Tibial artery (tissue), 4 donors: ENCODE data around the gene DENND5A.

Experiments
- DNase-seq, 2 donors: peaks; one replicate each; pipeline ENCODE4 v3.0.0-alpha.2; 2019
- H3K27ac ChIP-seq, 2 donors: fragments of 200-600 bp; sonication (generic) in 1 of 2; 1 replicate in 1 of 2; 2 replicates in 1 of 2; pipeline ENCODE4 v1.5.1; 2018 to 2019; ENCODE audit warnings: mild to moderate bottlenecking in 1 of 2
- H3K27me3 ChIP-seq, 2 donors: fragments of 200-600 bp; sonication (generic) in 1 of 2; one replicate each; pipeline versions ENCODE4 v1.5.1 to v1.6.0; 2016 to 2019
- H3K36me3 ChIP-seq, 3 donors: fragments of 200-600 bp; sonication (generic) in 2 of 3; one replicate each; pipeline ENCODE4 v1.5.1; 2016 to 2019; ENCODE audit warnings: mild to moderate bottlenecking in 2 of 3
- H3K4me1 ChIP-seq, 4 donors: fragments of 200-600 bp; sonication (generic) in 2 of 4; 1 replicate in 3 of 4; 2 replicates in 1 of 4; pipeline ENCODE4 v1.5.1; 2016 to 2019
- H3K4me3 ChIP-seq, 2 donors: fragments of 200-600 bp; sonication (generic) in 1 of 2; 1 replicate in 1 of 2; 2 replicates in 1 of 2; pipeline ENCODE4 v1.5.1; 2018 to 2019; ENCODE audit warnings: mild to moderate bottlenecking in 2 of 2
- H3K9me3 ChIP-seq, 3 donors: fragments of 200-600 bp; sonication (generic) in 1 of 3; one replicate each; pipeline ENCODE4 v1.5.1; 2016 to 2019
- intact Hi-C: fragments of 100-400 bp; cut with DNase I; formaldehyde crosslinking; loops from one replicate; pipeline ENCODE4 v1.15.0; 2023; ENCODE audit warnings: low total_unique reads
- TF ChIP-seq, protein P1 (sequence below), 2 experiments: fragments of 200-600 bp in 1 of 2; fragments of 450-650 bp in 1 of 2; IDR thresholded peaks; one replicate each; pipeline ENCODE4 v1.5.1; 2017 to 2019; ENCODE audit warnings: antibody characterized with exemption in 2 of 2, mild to moderate bottlenecking in 1 of 2, moderate library complexity in 1 of 2

DENND5A gene

GRCh38 chr11:9265211-9266131, at the start of gene DENND5A:
DENND5A (minus strand) TSS chr11:9265350; CDS start chr11:9265069, 281 bp downstream.
- DNase-seq = peak; percentile 81 to 91
- Histone ChIP-seq H3K4me3 (peak within 1 kb of the TSS; percentile 80 to 93), H3K9me3 (no peaks in the 10 kb centered on the region), H3K4me1 (peaks cover 0 to 36% (median 8%) of the 10 kb centered on the region in 4 donors), H3K27ac (peak within 1 kb of the TSS; percentile 93 to 98), H3K27me3 (no peaks in the 10 kb centered on the region), H3K36me3 (no peaks in the 10 kb centered on the region)
- intact Hi-C loops = no loop called here
- TF ChIP-seq, protein P1, sequence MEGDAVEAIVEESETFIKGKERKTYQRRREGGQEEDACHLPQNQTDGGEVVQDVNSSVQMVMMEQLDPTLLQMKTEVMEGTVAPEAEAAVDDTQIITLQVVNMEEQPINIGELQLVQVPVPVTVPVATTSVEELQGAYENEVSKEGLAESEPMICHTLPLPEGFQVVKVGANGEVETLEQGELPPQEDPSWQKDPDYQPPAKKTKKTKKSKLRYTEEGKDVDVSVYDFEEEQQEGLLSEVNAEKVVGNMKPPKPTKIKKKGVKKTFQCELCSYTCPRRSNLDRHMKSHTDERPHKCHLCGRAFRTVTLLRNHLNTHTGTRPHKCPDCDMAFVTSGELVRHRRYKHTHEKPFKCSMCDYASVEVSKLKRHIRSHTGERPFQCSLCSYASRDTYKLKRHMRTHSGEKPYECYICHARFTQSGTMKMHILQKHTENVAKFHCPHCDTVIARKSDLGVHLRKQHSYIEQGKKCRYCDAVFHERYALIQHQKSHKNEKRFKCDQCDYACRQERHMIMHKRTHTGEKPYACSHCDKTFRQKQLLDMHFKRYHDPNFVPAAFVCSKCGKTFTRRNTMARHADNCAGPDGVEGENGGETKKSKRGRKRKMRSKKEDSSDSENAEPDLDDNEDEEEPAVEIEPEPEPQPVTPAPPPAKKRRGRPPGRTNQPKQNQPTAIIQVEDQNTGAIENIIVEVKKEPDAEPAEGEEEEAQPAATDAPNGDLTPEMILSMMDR (IDR thresholded peaks at IDR 0.05) = no peak

DNA sequence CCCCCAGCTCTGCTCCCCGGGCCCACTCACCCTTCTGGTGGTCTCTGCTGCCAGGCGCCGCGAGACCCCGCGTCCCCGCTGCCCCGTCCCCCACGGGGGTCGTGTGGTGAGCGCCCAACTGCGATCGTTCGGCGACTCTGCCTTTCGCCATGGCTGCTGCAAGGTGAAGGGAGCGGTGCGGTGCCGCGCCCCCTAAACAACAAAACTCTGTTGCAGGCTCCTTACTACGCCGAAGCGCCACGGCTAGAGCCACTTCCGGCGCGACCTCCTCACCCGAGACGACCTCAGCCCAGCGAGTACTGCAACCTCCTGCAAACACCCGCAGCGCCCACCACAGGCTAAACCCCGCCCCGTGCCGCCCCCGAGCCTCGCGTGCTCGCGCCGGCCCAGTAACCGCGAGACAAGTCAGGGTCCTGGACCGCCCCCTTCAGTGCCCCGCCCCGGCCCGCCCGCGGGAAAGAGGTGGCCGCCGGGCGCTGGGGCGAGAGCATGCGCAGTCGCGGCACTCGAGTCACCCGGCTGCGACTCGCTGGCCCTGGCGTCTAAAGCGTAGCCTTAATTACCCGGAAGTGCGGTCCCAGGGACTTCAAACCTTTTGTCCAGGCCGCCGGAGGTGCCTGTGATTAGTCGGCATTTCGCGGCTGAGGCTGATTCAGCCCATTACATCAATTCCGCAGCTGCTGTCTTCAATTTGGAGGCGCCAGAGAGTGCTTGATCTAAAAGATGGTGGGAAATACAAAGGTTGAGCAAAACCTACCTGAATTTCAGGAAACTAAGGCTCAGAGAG, 49.3 kb upstream of the DENND5A start, which contains the start of gene TMEM41B:
Gene TMEM41B (minus strand): TSS at position 303 of the 787 bp plus-strand sequence. CDS start 152 bp downstream, at position 151.
- peak within 1 kb of the TSS; percentile 97 for H3K4me3 ChIP-seq
- H3K27me3 ChIP-seq = peaks cover 0 to 8% of the 10 kb centered on the region in 2 donors
- intact Hi-C loops = loop anchor here (5.0 kb wide), 1 partner anchor 48 kb away; no protein-coding TSS in a partner anchor
- H3K9me3 ChIP-seq = no peaks in the 10 kb centered on the region
- peak within 1 kb of the TSS; percentile 80 to 84 for H3K27ac ChIP-seq
- peaks cover 0 to 22% (median 17%) of the 10 kb centered on the region in 4 donors for H3K4me1 ChIP-seq
- DNase-seq = peak; percentile 97 to 99
- H3K36me3 ChIP-seq = no peaks in the 10 kb centered on the region
- TF ChIP-seq, protein P1 (IDR thresholded peaks at IDR 0.05) = no peak

- peak overlapping the region; percentile 97 for H3K4me3 ChIP-seq
- peak in 1 of 2 donors; percentile 22 for DNase-seq
- H3K9me3 ChIP-seq = no peaks in the 10 kb centered on the region
- peaks cover 0 to 22% (median 17%) of the 10 kb centered on the region in 4 donors for H3K4me1 ChIP-seq
- peaks cover 0 to 8% of the 10 kb centered on the region in 2 donors for H3K27me3 ChIP-seq
- peak overlapping the region; percentile 80 to 84 for H3K27ac ChIP-seq
- TF ChIP-seq, protein P1 (IDR thresholded peaks at IDR 0.05) = no peak
- intact Hi-C loops = loop anchor here (5.0 kb wide), 1 partner anchor 49 kb away; no protein-coding TSS in a partner anchor
- H3K36me3 ChIP-seq = no peaks in the 10 kb centered on the region
These were observed 48.6 kb upstream of the DENND5A start for GRCh38 chr11:9313648-9314290.

DNA sequence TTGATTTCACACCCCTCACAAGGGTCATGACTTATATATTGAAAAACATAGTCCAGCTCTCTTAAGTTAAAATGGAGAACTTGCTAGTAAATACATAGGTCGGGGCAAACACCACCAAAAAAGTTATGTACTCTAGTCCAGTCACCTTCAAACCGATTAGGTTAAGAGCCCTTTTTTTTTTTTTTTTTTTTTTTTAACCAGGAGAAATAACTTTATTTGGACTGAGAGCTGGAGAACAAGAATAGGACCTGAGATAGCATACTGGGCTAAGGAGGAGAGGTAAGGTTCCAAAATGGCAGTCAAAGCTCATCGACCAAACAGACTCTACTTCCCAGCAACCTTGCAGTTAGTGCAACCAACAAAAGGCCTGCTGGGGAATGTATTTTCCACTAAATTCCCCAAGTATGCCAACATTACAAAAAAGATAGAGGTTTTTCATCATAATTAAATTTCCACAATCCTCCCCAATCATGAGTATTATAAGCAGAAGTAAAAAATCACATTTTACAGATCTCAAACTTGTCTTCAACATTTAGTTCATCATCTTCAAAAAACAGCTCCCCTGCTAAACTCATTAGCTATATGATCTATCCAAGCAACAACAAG, 45.4 kb upstream of the DENND5A start:
- TF ChIP-seq, protein P1 (IDR thresholded peaks at IDR 0.05) = no peak
- no peaks in the 10 kb centered on the region for H3K27me3 ChIP-seq
- peaks cover 0 to 22% (median 17%) of the 10 kb centered on the region in 4 donors for H3K4me1 ChIP-seq
- no peaks in the 10 kb centered on the region for H3K9me3 ChIP-seq
- H3K27ac ChIP-seq = no peak overlapping the region
- intact Hi-C loops = loop anchor here (5.0 kb wide), 1 partner anchor 52 kb away; no protein-coding TSS in a partner anchor
- H3K4me3 ChIP-seq = no peak overlapping the region
- H3K36me3 ChIP-seq = no peaks in the 10 kb centered on the region
- DNase-seq = no peak
